ENCODE measurements around the gene RSRC1. TPM values are rescaled to one million over a fixed set of nuclear protein-coding genes. Genes with fewer than 3 reads are reported as not detected.
"Not testable (repeated sequence)": the region's sequence is repeated elsewhere in the genome, so short reads cannot be mapped to it uniquely, and the experiment has no call there.

RSRC1 gene
- total RNA-seq, 1 experiment from 2014 or later, result 95.2 TPM

DNA sequence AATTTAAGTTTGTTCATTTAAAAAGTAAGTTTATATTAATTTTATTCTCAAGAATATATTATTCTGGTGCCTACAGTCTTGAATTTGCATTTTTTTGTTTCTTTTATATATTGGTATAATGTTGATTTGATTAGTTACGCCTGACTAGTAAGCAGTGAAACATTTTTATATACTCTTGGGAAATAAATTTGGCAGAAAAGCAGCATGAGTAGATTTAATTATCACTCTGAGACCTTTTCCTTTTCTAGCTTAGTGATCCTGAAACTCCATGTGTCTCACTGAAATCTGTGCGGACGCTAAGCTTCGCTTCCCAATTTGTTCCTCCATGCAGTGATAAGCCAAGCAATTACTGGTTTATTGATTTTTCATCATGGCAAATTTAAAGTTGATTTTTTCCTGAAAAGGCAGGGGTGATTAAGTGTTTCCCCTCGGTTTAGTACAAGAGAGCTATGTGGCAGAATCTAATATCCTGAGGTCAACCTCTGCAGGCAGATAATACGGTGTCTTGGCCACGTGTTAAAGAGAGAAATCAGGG lies 373.9 kb downstream of the RSRC1 start:
- Histone ChIP-seq H3K9ac (ENCODE audit: low read length) (no peak overlapping the region), H2AFZ (ENCODE audit: low read length) (no peak overlapping the region), H3K4me1 (ENCODE audit: low read length) (peaks cover 28% of the 10 kb centered on the region), H3K79me2 (ENCODE audit: low read length) (peaks cover 19% of the 10 kb centered on the region), H3K36me3 (ENCODE audit: insufficient read depth, low read length) (no peaks in the 10 kb centered on the region), H3K4me2 (ENCODE audit: low read depth, low read length, poor library complexity, severe bottlenecking) (no peak overlapping the region), H3K27me3 (ENCODE audit: low read length) (no peaks in the 10 kb centered on the region), H3K9me3 (ENCODE audit: low read length) (no peaks in the 10 kb centered on the region), H4K20me1 (ENCODE audit: insufficient read depth, low read depth, low read length) (no peaks in the 10 kb centered on the region), H3K4me3 (ENCODE audit: low read length) (no peak overlapping the region), H3K27ac (ENCODE audit: low read length) (no peak overlapping the region), H3K9me2 (replicated peaks; ENCODE audit: insufficient read depth, low read length) (no peaks in the 10 kb centered on the region)
- DNase-seq, result no peak

- H3K4me3 ChIP-seq (ENCODE audit: low read length), result no peak overlapping the region
- no peak overlapping the region for H3K9ac ChIP-seq (ENCODE audit: low read length)
- peaks cover 28% of the 10 kb centered on the region for H3K4me1 ChIP-seq (ENCODE audit: low read length)
- H4K20me1 ChIP-seq (ENCODE audit: insufficient read depth, low read depth, low read length), result no peaks in the 10 kb centered on the region
- no peak overlapping the region for H2AFZ ChIP-seq (ENCODE audit: low read length)
- no peaks in the 10 kb centered on the region for H3K27me3 ChIP-seq (ENCODE audit: low read length)
- peaks cover 30% of the 10 kb centered on the region for H3K79me2 ChIP-seq (ENCODE audit: low read length)
- DNase-seq, result no peak
- H3K27ac ChIP-seq (ENCODE audit: low read length), result no peak overlapping the region
- no peaks in the 10 kb centered on the region for H3K9me2 ChIP-seq (replicated peaks; ENCODE audit: insufficient read depth, low read length)
- no peaks in the 10 kb centered on the region for H3K36me3 ChIP-seq (ENCODE audit: insufficient read depth, low read length)
- H3K9me3 ChIP-seq (ENCODE audit: low read length), result no peaks in the 10 kb centered on the region
- H3K4me2 ChIP-seq (ENCODE audit: low read depth, low read length, poor library complexity, severe bottlenecking), result no peak overlapping the region
These were observed 376.3 kb downstream of the RSRC1 start for GRCh38 chr3:158486200-158486599.

DNA sequence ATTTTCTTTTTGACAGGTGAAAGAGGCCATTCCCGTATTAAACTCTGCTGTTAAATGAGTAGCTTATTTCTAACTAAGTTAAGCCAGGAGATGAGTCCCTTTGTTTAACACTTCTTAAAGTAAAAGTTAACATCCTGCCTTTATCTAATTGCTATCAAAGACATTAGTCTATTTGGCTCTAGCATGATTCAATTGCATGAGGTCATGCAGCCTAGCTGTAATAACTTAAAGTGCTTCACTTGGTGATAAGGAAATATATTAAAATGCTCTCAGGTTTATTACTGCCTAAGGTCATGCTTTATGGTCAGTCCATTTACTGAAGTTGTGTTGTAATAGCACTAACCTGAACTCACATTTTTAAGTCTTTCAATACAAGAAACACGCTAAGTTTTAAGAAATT lies 378.8 kb downstream of the RSRC1 start:
- Histone ChIP-seq H3K9me3 (ENCODE audit: low read length) (no peaks in the 10 kb centered on the region), H3K27me3 (ENCODE audit: low read length) (no peaks in the 10 kb centered on the region), H3K4me2 (ENCODE audit: low read depth, low read length, poor library complexity, severe bottlenecking) (no peak overlapping the region), H3K36me3 (ENCODE audit: insufficient read depth, low read length) (no peaks in the 10 kb centered on the region), H2AFZ (ENCODE audit: low read length) (no peak overlapping the region), H3K9me2 (replicated peaks; ENCODE audit: insufficient read depth, low read length) (no peaks in the 10 kb centered on the region), H3K79me2 (ENCODE audit: low read length) (peaks cover 26% of the 10 kb centered on the region), H3K27ac (ENCODE audit: low read length) (no peak overlapping the region), H3K4me1 (ENCODE audit: low read length) (peaks cover 21% of the 10 kb centered on the region), H3K4me3 (ENCODE audit: low read length) (no peak overlapping the region), H3K9ac (ENCODE audit: low read length) (no peak overlapping the region), H4K20me1 (ENCODE audit: insufficient read depth, low read depth, low read length) (no peaks in the 10 kb centered on the region)
- no peak for DNase-seq

GRCh38 chr3:158489181-158489580 lies 379.3 kb downstream of the RSRC1 start:
- no peak overlapping the region for H3K27ac ChIP-seq (ENCODE audit: low read length)
- no peak overlapping the region for H3K9ac ChIP-seq (ENCODE audit: low read length)
- H3K4me3 ChIP-seq (ENCODE audit: low read length), result no peak overlapping the region
- H3K4me1 ChIP-seq (ENCODE audit: low read length), result peaks cover 16% of the 10 kb centered on the region
- no peaks in the 10 kb centered on the region for H3K27me3 ChIP-seq (ENCODE audit: low read length)
- H4K20me1 ChIP-seq (ENCODE audit: insufficient read depth, low read depth, low read length), result no peaks in the 10 kb centered on the region
- no peaks in the 10 kb centered on the region for H3K36me3 ChIP-seq (ENCODE audit: insufficient read depth, low read length)
- H3K9me3 ChIP-seq (ENCODE audit: low read length), result no peaks in the 10 kb centered on the region
- H2AFZ ChIP-seq (ENCODE audit: low read length), result no peak overlapping the region
- DNase-seq, result no peak
- peaks cover 26% of the 10 kb centered on the region for H3K79me2 ChIP-seq (ENCODE audit: low read length)
- H3K4me2 ChIP-seq (ENCODE audit: low read depth, low read length, poor library complexity, severe bottlenecking), result no peak overlapping the region
- H3K9me2 ChIP-seq (replicated peaks; ENCODE audit: insufficient read depth, low read length), result no peaks in the 10 kb centered on the region

- Histone ChIP-seq H2AFZ (ENCODE audit: low read length) (no peak overlapping the region), H4K20me1 (ENCODE audit: insufficient read depth, low read depth, low read length) (no peaks in the 10 kb centered on the region), H3K9me3 (ENCODE audit: low read length) (no peaks in the 10 kb centered on the region), H3K4me1 (ENCODE audit: low read length) (no peaks in the 10 kb centered on the region), H3K27me3 (ENCODE audit: low read length) (no peaks in the 10 kb centered on the region), H3K36me3 (ENCODE audit: insufficient read depth, low read length) (no peaks in the 10 kb centered on the region), H3K4me2 (ENCODE audit: low read depth, low read length, poor library complexity, severe bottlenecking) (no peak overlapping the region), H3K9me2 (replicated peaks; ENCODE audit: insufficient read depth, low read length) (no peaks in the 10 kb centered on the region), H3K9ac (ENCODE audit: low read length) (no peak overlapping the region), H3K4me3 (ENCODE audit: low read length) (no peak overlapping the region), H3K79me2 (ENCODE audit: low read length) (peaks cover 29% of the 10 kb centered on the region), H3K27ac (ENCODE audit: low read length) (no peak overlapping the region)
- DNase-seq, result no peak
These were observed 382.1 kb downstream of the RSRC1 start for GRCh38 chr3:158491968-158492367.

DNA sequence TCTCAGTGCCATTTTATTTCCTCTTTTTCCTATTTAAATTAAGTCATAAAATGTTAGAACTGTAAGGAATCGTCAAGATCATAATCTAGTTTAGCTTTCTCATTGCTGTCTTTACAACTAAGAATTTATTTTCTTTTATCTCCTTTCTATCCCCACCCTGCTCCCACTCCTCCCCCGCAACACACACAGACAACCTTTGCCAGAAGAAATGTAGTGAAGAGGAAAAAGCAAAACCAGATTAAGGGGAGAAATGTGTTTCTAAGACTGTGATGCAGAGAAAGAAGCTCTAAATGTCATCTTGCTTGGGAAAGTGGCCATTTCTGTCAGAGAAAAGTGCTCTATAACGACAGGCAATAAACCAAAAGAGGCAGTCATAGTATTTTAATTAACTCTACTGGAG lies 382.8 kb downstream of the RSRC1 start:
- H2AFZ ChIP-seq (ENCODE audit: low read length), result no peak overlapping the region
- no peak overlapping the region for H3K4me2 ChIP-seq (ENCODE audit: low read depth, low read length, poor library complexity, severe bottlenecking)
- no peak overlapping the region for H3K4me3 ChIP-seq (ENCODE audit: low read length)
- H3K9me3 ChIP-seq (ENCODE audit: low read length), result no peaks in the 10 kb centered on the region
- no peaks in the 10 kb centered on the region for H4K20me1 ChIP-seq (ENCODE audit: insufficient read depth, low read depth, low read length)
- no peaks in the 10 kb centered on the region for H3K9me2 ChIP-seq (replicated peaks; ENCODE audit: insufficient read depth, low read length)
- DNase-seq, result no peak
- H3K9ac ChIP-seq (ENCODE audit: low read length), result no peak overlapping the region
- H3K79me2 ChIP-seq (ENCODE audit: low read length), result peaks cover 27% of the 10 kb centered on the region
- no peaks in the 10 kb centered on the region for H3K27me3 ChIP-seq (ENCODE audit: low read length)
- H3K36me3 ChIP-seq (ENCODE audit: insufficient read depth, low read length), result no peaks in the 10 kb centered on the region
- H3K4me1 ChIP-seq (ENCODE audit: low read length), result no peaks in the 10 kb centered on the region
- no peak overlapping the region for H3K27ac ChIP-seq (ENCODE audit: low read length)

GRCh38 chr3:158493931-158494330 lies 384.0 kb downstream of the RSRC1 start:
- H3K9me2 ChIP-seq (replicated peaks; ENCODE audit: insufficient read depth, low read length), result no peaks in the 10 kb centered on the region
- H3K4me3 ChIP-seq (ENCODE audit: low read length), result no peak overlapping the region
- no peak overlapping the region for H2AFZ ChIP-seq (ENCODE audit: low read length)
- H3K27me3 ChIP-seq (ENCODE audit: low read length), result no peaks in the 10 kb centered on the region
- H3K9ac ChIP-seq (ENCODE audit: low read length), result no peak overlapping the region
- no peak overlapping the region for H3K27ac ChIP-seq (ENCODE audit: low read length)
- H3K4me1 ChIP-seq (ENCODE audit: low read length), result no peaks in the 10 kb centered on the region
- H3K79me2 ChIP-seq (ENCODE audit: low read length), result peaks cover 35% of the 10 kb centered on the region
- H3K36me3 ChIP-seq (ENCODE audit: insufficient read depth, low read length), result no peaks in the 10 kb centered on the region
- H3K9me3 ChIP-seq (ENCODE audit: low read length), result no peaks in the 10 kb centered on the region
- no peak for DNase-seq
- no peak overlapping the region for H3K4me2 ChIP-seq (ENCODE audit: low read depth, low read length, poor library complexity, severe bottlenecking)
- no peaks in the 10 kb centered on the region for H4K20me1 ChIP-seq (ENCODE audit: insufficient read depth, low read depth, low read length)

- Histone ChIP-seq H4K20me1 (ENCODE audit: insufficient read depth, low read depth, low read length) (no peaks in the 10 kb centered on the region), H3K9me3 (ENCODE audit: low read length) (no peaks in the 10 kb centered on the region), H3K79me2 (ENCODE audit: low read length) (peaks cover 31% of the 10 kb centered on the region), H3K4me3 (ENCODE audit: low read length) (no peak overlapping the region), H2AFZ (ENCODE audit: low read length) (no peak overlapping the region), H3K36me3 (ENCODE audit: insufficient read depth, low read length) (no peaks in the 10 kb centered on the region), H3K27ac (ENCODE audit: low read length) (no peak overlapping the region), H3K4me2 (ENCODE audit: low read depth, low read length, poor library complexity, severe bottlenecking) (no peak overlapping the region), H3K27me3 (ENCODE audit: low read length) (no peaks in the 10 kb centered on the region), H3K9me2 (replicated peaks; ENCODE audit: insufficient read depth, low read length) (no peaks in the 10 kb centered on the region), H3K4me1 (ENCODE audit: low read length) (no peaks in the 10 kb centered on the region), H3K9ac (ENCODE audit: low read length) (no peak overlapping the region)
- no peak for DNase-seq
These were observed 384.8 kb downstream of the RSRC1 start for GRCh38 chr3:158494673-158495072.

DNA sequence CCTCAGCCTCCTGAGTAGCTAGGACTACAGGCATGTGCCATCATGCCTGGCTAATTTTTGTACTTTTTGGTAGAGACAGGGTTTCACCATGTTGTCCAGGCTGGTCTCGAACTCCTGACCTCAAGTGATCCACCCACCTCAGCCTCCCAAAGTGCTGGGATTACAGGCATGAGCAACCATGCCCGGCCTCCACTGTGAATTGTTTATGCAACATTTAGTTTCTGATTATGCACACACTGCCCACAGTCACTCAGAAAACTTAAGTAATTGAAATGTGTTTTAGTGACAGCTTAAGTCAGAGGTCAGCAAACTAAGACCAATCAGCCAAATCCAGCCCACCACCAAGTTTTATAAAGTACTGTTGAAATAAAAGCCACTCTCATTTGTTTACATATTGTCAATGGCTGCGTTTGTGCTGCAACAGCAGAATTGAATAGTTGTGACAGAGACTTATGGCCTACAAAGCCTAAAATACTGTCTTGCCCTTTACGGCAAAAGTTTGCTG lies 385.6 kb downstream of the RSRC1 start:
- H3K9me3 ChIP-seq (ENCODE audit: low read length), result not testable (repeated sequence)

More for the DNA sequence above, 385.6 kb downstream of the RSRC1 start:
- not testable (repeated sequence) for H3K9ac ChIP-seq (ENCODE audit: low read length); H3K4me3 ChIP-seq (ENCODE audit: low read length); DNase-seq; H3K27ac ChIP-seq (ENCODE audit: low read length); H3K36me3 ChIP-seq (ENCODE audit: insufficient read depth, low read length); H4K20me1 ChIP-seq (ENCODE audit: insufficient read depth, low read depth, low read length); H3K4me2 ChIP-seq (ENCODE audit: low read depth, low read length, poor library complexity, severe bottlenecking); H2AFZ ChIP-seq (ENCODE audit: low read length); H3K4me1 ChIP-seq (ENCODE audit: low read length); H3K27me3 ChIP-seq (ENCODE audit: low read length); H3K9me2 ChIP-seq (replicated peaks; ENCODE audit: insufficient read depth, low read length)
- peaks cover 31% of the 10 kb centered on the region for H3K79me2 ChIP-seq (ENCODE audit: low read length)

Measured in Karpas-422 (cell line).